ENCODE results near the gene DLG2.

DNA sequence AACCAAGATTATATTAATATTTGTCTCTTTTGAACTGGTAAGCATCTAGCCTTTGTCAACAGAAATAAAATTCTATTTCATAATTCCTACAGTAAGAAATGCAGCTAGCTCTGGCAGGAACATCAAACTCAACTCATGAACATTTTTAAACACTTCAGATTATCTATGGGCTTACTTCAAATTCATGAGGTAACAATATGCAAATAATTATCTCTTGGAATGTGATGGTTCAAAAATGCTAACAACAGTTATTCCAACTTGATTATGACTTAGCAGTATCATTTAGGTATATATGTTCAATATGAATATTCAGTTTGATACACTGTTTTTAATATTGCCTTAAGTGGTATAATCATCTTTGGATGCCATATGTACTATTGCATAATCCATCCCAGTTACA lies 1237.4 kb downstream of the DLG2 start:
- TF ChIP-seq, protein P1, sequence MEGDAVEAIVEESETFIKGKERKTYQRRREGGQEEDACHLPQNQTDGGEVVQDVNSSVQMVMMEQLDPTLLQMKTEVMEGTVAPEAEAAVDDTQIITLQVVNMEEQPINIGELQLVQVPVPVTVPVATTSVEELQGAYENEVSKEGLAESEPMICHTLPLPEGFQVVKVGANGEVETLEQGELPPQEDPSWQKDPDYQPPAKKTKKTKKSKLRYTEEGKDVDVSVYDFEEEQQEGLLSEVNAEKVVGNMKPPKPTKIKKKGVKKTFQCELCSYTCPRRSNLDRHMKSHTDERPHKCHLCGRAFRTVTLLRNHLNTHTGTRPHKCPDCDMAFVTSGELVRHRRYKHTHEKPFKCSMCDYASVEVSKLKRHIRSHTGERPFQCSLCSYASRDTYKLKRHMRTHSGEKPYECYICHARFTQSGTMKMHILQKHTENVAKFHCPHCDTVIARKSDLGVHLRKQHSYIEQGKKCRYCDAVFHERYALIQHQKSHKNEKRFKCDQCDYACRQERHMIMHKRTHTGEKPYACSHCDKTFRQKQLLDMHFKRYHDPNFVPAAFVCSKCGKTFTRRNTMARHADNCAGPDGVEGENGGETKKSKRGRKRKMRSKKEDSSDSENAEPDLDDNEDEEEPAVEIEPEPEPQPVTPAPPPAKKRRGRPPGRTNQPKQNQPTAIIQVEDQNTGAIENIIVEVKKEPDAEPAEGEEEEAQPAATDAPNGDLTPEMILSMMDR (IDR thresholded peaks at IDR 0.05 in 4 of 5, conservative IDR thresholded peaks at IDR 0.05 in 1 of 5): no peak
- no peak for TF ChIP-seq POLR2A (IDR thresholded peaks at IDR 0.05)
